Measurements from ENCODE around the gene SHKBP1. TPM values are rescaled to one million over a fixed set of nuclear protein-coding genes. Genes with fewer than 3 reads are reported as not detected.
A peak's percentile ranks its signal among the peaks of the same experiment; 100 is the strongest.

The SHKBP1 gene
- total and polyA plus RNA-seq, 9 of the 15 experiments (the other 6 are each of a cell fraction or from before 2014, with no cell fraction given), result 1.2 to 58.1 (median 22.3) TPM

DNA sequence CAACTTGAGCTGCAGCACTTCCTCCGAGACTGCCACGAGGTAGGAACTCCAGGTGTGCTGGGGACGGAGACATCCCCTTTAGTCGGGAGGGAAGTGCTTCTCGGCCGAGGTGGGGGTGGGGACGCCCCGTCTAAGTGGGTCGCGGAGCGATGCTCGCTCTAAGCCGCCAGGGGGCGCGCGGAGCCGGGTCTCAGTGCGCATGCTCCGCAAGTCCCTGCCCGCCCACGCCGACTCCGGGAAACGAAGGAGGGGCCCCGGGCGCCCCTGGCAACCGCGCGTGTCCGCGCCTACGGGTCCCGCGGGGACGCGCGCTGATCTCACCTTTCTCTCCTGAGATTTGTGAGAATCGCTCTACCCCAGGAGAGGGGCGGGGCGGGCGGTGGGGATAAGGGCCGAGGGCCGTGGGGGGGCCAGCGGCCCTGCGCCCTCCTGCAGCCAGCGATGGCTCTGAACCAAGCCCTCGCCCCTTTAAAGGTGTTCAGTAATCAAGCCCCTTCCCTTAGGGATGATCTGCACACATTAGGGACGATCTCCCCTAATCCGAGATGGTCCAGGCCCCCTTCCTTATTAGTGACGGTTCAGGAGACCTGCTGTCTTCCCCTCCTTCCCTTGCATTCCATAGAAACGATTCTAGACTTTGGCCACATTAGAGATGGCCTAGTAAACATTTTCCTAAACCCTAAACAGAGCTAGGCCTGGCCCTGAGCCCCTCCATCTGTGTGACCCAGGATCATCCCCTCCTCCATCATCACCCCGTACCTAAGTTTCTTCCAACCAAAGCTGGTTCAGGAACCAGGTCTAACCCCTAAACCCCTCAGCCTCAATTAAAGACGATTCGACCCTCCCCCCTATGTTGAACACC, 47.3 kb upstream of the SHKBP1 start (continued):
- TF ChIP-seq SP1 (CRISPR knock-in tag; IDR thresholded peaks at IDR 0.05) (peak; percentile 64; the same call in 1 of the 2 replicates), ZNF766 (CRISPR knock-in tag; conservative IDR thresholded peaks at IDR 0.05) (peak; percentile 76), RFX7 (CRISPR knock-in tag; IDR thresholded peaks at IDR 0.05) (no peak), EGR1 (conservative IDR thresholded peaks at IDR 0.05) (peak; percentile 99), LCOR (CRISPR knock-in tag; IDR thresholded peaks at IDR 0.05) (no peak), ZNF239 (CRISPR knock-in tag; IDR thresholded peaks at IDR 0.05) (no peak), PTBP1 (IDR thresholded peaks at IDR 0.05; ENCODE audit: low read depth, low read length) (no peak), STAG1 (CRISPR knock-in tag; IDR thresholded peaks at IDR 0.05; ENCODE audit: borderline replicate concordance) (no peak), HDAC8 (tag; IDR thresholded peaks at IDR 0.05) (no peak), CBFB (CRISPR knock-in tag; IDR thresholded peaks at IDR 0.05) (no peak)
- TF ChIP-seq, protein P1, sequence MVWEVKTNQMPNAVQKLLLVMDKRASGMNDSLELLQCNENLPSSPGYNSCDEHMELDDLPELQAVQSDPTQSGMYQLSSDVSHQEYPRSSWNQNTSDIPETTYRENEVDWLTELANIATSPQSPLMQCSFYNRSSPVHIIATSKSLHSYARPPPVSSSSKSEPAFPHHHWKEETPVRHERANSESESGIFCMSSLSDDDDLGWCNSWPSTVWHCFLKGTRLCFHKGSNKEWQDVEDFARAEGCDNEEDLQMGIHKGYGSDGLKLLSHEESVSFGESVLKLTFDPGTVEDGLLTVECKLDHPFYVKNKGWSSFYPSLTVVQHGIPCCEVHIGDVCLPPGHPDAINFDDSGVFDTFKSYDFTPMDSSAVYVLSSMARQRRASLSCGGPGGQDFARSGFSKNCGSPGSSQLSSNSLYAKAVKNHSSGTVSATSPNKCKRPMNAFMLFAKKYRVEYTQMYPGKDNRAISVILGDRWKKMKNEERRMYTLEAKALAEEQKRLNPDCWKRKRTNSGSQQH (CRISPR knock-in tag; IDR thresholded peaks at IDR 0.05), result no peak
- TF ChIP-seq, protein P2, sequence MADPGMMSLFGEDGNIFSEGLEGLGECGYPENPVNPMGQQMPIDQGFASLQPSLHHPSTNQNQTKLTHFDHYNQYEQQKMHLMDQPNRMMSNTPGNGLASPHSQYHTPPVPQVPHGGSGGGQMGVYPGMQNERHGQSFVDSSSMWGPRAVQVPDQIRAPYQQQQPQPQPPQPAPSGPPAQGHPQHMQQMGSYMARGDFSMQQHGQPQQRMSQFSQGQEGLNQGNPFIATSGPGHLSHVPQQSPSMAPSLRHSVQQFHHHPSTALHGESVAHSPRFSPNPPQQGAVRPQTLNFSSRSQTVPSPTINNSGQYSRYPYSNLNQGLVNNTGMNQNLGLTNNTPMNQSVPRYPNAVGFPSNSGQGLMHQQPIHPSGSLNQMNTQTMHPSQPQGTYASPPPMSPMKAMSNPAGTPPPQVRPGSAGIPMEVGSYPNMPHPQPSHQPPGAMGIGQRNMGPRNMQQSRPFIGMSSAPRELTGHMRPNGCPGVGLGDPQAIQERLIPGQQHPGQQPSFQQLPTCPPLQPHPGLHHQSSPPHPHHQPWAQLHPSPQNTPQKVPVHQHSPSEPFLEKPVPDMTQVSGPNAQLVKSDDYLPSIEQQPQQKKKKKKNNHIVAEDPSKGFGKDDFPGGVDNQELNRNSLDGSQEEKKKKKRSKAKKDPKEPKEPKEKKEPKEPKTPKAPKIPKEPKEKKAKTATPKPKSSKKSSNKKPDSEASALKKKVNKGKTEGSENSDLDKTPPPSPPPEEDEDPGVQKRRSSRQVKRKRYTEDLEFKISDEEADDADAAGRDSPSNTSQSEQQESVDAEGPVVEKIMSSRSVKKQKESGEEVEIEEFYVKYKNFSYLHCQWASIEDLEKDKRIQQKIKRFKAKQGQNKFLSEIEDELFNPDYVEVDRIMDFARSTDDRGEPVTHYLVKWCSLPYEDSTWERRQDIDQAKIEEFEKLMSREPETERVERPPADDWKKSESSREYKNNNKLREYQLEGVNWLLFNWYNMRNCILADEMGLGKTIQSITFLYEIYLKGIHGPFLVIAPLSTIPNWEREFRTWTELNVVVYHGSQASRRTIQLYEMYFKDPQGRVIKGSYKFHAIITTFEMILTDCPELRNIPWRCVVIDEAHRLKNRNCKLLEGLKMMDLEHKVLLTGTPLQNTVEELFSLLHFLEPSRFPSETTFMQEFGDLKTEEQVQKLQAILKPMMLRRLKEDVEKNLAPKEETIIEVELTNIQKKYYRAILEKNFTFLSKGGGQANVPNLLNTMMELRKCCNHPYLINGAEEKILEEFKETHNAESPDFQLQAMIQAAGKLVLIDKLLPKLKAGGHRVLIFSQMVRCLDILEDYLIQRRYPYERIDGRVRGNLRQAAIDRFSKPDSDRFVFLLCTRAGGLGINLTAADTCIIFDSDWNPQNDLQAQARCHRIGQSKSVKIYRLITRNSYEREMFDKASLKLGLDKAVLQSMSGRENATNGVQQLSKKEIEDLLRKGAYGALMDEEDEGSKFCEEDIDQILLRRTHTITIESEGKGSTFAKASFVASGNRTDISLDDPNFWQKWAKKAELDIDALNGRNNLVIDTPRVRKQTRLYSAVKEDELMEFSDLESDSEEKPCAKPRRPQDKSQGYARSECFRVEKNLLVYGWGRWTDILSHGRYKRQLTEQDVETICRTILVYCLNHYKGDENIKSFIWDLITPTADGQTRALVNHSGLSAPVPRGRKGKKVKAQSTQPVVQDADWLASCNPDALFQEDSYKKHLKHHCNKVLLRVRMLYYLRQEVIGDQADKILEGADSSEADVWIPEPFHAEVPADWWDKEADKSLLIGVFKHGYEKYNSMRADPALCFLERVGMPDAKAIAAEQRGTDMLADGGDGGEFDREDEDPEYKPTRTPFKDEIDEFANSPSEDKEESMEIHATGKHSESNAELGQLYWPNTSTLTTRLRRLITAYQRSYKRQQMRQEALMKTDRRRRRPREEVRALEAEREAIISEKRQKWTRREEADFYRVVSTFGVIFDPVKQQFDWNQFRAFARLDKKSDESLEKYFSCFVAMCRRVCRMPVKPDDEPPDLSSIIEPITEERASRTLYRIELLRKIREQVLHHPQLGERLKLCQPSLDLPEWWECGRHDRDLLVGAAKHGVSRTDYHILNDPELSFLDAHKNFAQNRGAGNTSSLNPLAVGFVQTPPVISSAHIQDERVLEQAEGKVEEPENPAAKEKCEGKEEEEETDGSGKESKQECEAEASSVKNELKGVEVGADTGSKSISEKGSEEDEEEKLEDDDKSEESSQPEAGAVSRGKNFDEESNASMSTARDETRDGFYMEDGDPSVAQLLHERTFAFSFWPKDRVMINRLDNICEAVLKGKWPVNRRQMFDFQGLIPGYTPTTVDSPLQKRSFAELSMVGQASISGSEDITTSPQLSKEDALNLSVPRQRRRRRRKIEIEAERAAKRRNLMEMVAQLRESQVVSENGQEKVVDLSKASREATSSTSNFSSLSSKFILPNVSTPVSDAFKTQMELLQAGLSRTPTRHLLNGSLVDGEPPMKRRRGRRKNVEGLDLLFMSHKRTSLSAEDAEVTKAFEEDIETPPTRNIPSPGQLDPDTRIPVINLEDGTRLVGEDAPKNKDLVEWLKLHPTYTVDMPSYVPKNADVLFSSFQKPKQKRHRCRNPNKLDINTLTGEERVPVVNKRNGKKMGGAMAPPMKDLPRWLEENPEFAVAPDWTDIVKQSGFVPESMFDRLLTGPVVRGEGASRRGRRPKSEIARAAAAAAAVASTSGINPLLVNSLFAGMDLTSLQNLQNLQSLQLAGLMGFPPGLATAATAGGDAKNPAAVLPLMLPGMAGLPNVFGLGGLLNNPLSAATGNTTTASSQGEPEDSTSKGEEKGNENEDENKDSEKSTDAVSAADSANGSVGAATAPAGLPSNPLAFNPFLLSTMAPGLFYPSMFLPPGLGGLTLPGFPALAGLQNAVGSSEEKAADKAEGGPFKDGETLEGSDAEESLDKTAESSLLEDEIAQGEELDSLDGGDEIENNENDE (IDR thresholded peaks at IDR 0.05; ENCODE audit: low read depth, low read length), result no peak
- TF ChIP-seq, protein P3, sequence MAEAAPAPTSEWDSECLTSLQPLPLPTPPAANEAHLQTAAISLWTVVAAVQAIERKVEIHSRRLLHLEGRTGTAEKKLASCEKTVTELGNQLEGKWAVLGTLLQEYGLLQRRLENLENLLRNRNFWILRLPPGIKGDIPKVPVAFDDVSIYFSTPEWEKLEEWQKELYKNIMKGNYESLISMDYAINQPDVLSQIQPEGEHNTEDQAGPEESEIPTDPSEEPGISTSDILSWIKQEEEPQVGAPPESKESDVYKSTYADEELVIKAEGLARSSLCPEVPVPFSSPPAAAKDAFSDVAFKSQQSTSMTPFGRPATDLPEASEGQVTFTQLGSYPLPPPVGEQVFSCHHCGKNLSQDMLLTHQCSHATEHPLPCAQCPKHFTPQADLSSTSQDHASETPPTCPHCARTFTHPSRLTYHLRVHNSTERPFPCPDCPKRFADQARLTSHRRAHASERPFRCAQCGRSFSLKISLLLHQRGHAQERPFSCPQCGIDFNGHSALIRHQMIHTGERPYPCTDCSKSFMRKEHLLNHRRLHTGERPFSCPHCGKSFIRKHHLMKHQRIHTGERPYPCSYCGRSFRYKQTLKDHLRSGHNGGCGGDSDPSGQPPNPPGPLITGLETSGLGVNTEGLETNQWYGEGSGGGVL (CRISPR knock-in tag; IDR thresholded peaks at IDR 0.05), result no peak

Measured in K562 (cell line).